ENCODE data around the gene SIAH3.

SIAH3 gene

DNA sequence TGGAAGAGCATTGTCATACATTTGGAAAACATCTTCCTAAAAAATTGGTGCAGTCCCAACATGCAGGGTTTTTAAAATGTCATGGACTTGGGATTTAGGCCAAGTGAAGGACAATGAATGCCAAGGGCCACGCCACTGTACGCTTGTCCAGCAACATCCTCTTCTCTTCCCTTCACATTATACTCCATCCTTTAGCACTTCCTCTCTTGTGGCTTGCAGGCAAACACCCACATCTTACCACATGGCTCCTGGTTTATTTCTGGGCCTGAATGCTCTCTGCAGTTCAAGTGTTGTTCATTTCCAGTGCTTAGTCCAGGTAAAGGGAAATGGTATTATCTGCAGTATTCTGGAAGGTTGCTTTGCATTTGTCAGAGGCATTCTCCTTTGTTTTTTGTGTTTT, 104.5 kb downstream of the SIAH3 start:
- H3K4me3 ChIP-seq (ENCODE audit: low read depth, low read length), result no peak overlapping the region
- TF ChIP-seq, protein P1, sequence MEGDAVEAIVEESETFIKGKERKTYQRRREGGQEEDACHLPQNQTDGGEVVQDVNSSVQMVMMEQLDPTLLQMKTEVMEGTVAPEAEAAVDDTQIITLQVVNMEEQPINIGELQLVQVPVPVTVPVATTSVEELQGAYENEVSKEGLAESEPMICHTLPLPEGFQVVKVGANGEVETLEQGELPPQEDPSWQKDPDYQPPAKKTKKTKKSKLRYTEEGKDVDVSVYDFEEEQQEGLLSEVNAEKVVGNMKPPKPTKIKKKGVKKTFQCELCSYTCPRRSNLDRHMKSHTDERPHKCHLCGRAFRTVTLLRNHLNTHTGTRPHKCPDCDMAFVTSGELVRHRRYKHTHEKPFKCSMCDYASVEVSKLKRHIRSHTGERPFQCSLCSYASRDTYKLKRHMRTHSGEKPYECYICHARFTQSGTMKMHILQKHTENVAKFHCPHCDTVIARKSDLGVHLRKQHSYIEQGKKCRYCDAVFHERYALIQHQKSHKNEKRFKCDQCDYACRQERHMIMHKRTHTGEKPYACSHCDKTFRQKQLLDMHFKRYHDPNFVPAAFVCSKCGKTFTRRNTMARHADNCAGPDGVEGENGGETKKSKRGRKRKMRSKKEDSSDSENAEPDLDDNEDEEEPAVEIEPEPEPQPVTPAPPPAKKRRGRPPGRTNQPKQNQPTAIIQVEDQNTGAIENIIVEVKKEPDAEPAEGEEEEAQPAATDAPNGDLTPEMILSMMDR (conservative IDR thresholded peaks at IDR 0.05; ENCODE audit: low read depth, low read length), result no peak
- no peak for DNase-seq (ENCODE audit: low read depth)

DNA sequence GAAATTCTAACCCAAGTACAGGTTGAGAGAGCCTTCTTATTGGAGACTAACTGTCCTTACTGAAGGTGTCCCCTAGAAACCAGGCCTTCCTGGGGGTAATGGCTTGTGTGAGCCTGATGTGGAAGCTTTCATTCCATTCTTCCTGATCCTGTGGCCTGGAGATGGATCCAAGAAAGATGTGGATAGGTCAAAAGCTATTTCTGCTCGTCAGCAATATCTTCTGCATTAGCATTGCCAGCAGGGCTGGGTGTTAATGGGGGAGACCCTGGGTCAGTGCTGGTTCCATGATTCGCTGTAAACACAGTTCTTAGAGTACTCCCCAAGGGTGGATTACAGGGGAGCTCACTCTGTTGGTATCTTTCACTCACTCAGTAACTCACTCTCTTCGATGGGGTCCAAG, 106.6 kb downstream of the SIAH3 start:
- no peak for DNase-seq (ENCODE audit: low read depth)
- TF ChIP-seq, protein P1 (conservative IDR thresholded peaks at IDR 0.05; ENCODE audit: low read depth, low read length), result no peak
- no peak overlapping the region for H3K4me3 ChIP-seq (ENCODE audit: low read depth, low read length)

- H3K4me3 ChIP-seq (ENCODE audit: low read depth, low read length), result no peak overlapping the region
- DNase-seq (ENCODE audit: low read depth), result no peak
- TF ChIP-seq, protein P1 (conservative IDR thresholded peaks at IDR 0.05; ENCODE audit: low read depth, low read length), result no peak
These were observed 108.6 kb downstream of the SIAH3 start for GRCh38 chr13:45742985-45743384.

- TF ChIP-seq, protein P1 (conservative IDR thresholded peaks at IDR 0.05; ENCODE audit: low read depth, low read length), result peak; percentile 6
- no peak for DNase-seq (ENCODE audit: low read depth)
- no peak overlapping the region for H3K4me3 ChIP-seq (ENCODE audit: low read depth, low read length)
These were observed 114.0 kb downstream of the SIAH3 start for GRCh38 chr13:45737571-45738017.

DNA sequence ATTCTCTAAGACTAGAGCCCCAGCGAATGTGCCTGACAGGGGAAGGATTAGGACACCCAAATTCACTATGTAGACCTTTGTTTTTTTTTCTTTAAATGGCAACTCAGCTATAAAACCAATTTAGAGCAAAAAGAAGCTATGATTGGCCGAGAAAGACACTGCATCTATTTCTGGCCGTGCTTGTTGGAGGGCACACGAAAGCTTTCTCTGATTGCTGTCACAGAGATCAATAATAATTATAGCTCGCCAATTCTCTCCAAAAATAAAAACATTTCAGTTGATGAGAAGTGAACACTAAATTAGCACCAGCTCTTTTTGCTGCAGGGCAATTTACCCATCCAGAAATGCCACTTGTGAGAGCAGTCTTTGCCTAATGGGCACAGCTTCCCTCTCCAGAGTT, 118.2 kb downstream of the SIAH3 start:
- no peak overlapping the region for H3K4me3 ChIP-seq (ENCODE audit: low read depth, low read length)
- TF ChIP-seq, protein P1 (conservative IDR thresholded peaks at IDR 0.05; ENCODE audit: low read depth, low read length), result no peak

DNA sequence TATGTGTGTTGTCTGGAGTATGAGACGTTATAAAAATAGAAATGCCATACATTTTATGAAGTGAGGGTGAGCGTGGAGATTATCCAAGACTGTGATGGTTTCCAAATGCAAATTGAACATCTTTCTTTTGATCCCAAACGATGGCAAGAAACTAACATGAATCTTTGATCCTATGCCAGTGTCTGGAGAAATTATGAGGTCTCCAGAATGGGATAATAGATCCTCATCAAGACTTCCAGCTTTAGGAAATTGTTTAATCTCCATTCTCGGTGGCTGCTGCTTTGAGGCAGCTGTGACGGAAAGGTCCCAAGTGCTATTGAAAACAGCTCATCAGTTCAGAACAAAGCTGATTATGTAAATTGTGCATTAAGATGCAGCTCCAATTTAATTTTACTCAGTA, 118.6 kb downstream of the SIAH3 start:
- no peak overlapping the region for H3K4me3 ChIP-seq (ENCODE audit: low read depth, low read length)
- TF ChIP-seq, protein P1 (conservative IDR thresholded peaks at IDR 0.05; ENCODE audit: low read depth, low read length), result no peak
- no peak for DNase-seq (ENCODE audit: low read depth)

More for the DNA sequence above, 118.2 kb downstream of the SIAH3 start:
- DNase-seq (ENCODE audit: low read depth), result no peak

DNA sequence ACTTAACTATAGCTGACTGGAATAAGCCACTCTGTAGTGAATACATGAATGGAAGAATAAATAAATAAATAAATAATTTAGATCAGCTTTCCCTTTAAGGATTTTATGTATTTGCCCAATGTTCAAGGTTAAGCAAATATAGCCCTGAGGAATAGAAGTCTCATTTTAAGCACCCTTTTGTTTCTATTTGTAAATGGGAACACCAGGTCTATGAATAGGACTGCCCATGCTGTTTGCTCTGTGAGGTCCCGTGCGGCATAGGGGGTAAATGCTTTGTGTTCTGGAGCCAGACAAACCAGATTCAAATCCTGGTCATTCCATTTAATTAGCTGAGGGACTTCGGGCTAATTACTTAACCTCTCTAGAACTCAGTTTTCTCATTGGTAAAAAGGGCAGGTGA, 120.1 kb downstream of the SIAH3 start:
- DNase-seq (ENCODE audit: low read depth), result no peak
- TF ChIP-seq, protein P1 (conservative IDR thresholded peaks at IDR 0.05; ENCODE audit: low read depth, low read length), result no peak
- H3K4me3 ChIP-seq (ENCODE audit: low read depth, low read length), result no peak overlapping the region
